Hepatocyte (in vitro differentiated cells): ENCODE measurements around the gene KCTD17. TPM values are rescaled to one million over a fixed set of nuclear protein-coding genes. Genes with fewer than 3 reads are reported as not detected.

Source experiments
- DNase-seq: peaks from one replicate; pipeline ENCODE4 v3.0.0-alpha.2; 2016; ENCODE audit warnings: low spot score
- H2AFZ ChIP-seq: fragments of 200-600 bp; sonication (generic); 2 replicates; pipeline ENCODE4 v1.6.0; 2016; ENCODE audit warnings: antibody characterized with exemption, mild to moderate bottlenecking
- H3K27ac ChIP-seq: fragments of 200-600 bp; sonication (generic); 2 replicates; pipeline ENCODE4 v1.5.1; 2016; ENCODE audit warnings: mild to moderate bottlenecking
- H3K27me3 ChIP-seq: fragments of 200-600 bp; sonication (generic); 2 replicates; pipeline ENCODE4 v1.6.1; 2016
- H3K36me3 ChIP-seq: fragments of 200-600 bp; sonication (generic); replicated peaks from 2 replicates; pipeline ENCODE4 v1.5.1; 2016; ENCODE audit warnings: low read depth; ENCODE audit not compliant: insufficient read depth
- H3K4me1 ChIP-seq: fragments of 200-600 bp; sonication (generic); 2 replicates; pipeline ENCODE4 v1.5.1; 2016; ENCODE audit warnings: mild to moderate bottlenecking, moderate library complexity; ENCODE audit not compliant: insufficient read depth
- H3K4me2 ChIP-seq: fragments of 200-600 bp; sonication (generic); 2 replicates; pipeline ENCODE4 v1.6.0; 2016
- H3K4me3 ChIP-seq: fragments of 200-600 bp; sonication (generic); 2 replicates; pipeline ENCODE4 v1.5.1; 2016; ENCODE audit warnings: mild to moderate bottlenecking
- H3K79me2 ChIP-seq: fragments of 200-600 bp; sonication (generic); 2 replicates; pipeline ENCODE4 v1.6.0; 2017; ENCODE audit warnings: mild to moderate bottlenecking
- H3K9me2 ChIP-seq: fragments of 200-600 bp; sonication (generic); replicated peaks from 2 replicates; pipeline ENCODE4 v1.6.0; 2017; ENCODE audit warnings: mild to moderate bottlenecking; ENCODE audit not compliant: insufficient read depth
- H3K9me3 ChIP-seq: fragments of 200-600 bp; sonication (generic); 2 replicates; pipeline ENCODE4 v1.5.1; 2016; ENCODE audit warnings: low read depth, mild to moderate bottlenecking
- H4K20me1 ChIP-seq: fragments of 200-600 bp; sonication (generic); 2 replicates; pipeline ENCODE4 v1.6.0; 2016; ENCODE audit warnings: mild to moderate bottlenecking; ENCODE audit not compliant: insufficient read depth, poor library complexity, severe bottlenecking
- CTCF ChIP-seq: fragments of 200-600 bp; sonication (generic); IDR thresholded peaks from 2 replicates; pipeline ENCODE4 v1.5.1; 2016; ENCODE audit warnings: antibody characterized with exemption, mild to moderate bottlenecking; ENCODE audit not compliant: poor library complexity
- EZH2 ChIP-seq: fragments of 200-600 bp; sonication (generic); IDR thresholded peaks from 2 replicates; pipeline ENCODE4 v1.6.1; 2016; ENCODE audit warnings: antibody characterized with exemption, mild to moderate bottlenecking, borderline replicate concordance
- EZH2phosphoT487 ChIP-seq: fragments of 200-600 bp; sonication (generic); IDR thresholded peaks from one replicate; pipeline ENCODE4 v1.6.1; 2018; ENCODE audit warnings: antibody characterized with exemption, mild to moderate bottlenecking, low read depth, moderate library complexity; ENCODE audit not compliant: unreplicated experiment, severe bottlenecking
- WGBS: methylation state at CpG from one replicate; pipeline ENCODE4 v1.1.6; 2016; ENCODE audit warnings: low lambda C conversion rate; ENCODE audit errors: missing lambda C conversion rate; 5-methylcytosine and 5-hydroxymethylcytosine counted together
- polyA plus RNA-seq: library from polyadenylated mRNA; unstranded; fragments of >200 nt; fragmentation: Nextera tagmentation; extraction: Ambion mirVana; gene quantifications from 2 replicates; pipeline ENCODE4 v1.2.1, GENCODE V29; 2016
- total RNA-seq: library from RNA; depleted of rRNA; stranded (reverse); fragments of >200 nt; gene quantifications from 2 replicates; pipeline ENCODE4 v1.2.3, GENCODE V29; 2014

KCTD17 gene
- total and polyA plus RNA-seq, 2 experiments from 2014 or later = 15.2 to 25.4 TPM

DNA sequence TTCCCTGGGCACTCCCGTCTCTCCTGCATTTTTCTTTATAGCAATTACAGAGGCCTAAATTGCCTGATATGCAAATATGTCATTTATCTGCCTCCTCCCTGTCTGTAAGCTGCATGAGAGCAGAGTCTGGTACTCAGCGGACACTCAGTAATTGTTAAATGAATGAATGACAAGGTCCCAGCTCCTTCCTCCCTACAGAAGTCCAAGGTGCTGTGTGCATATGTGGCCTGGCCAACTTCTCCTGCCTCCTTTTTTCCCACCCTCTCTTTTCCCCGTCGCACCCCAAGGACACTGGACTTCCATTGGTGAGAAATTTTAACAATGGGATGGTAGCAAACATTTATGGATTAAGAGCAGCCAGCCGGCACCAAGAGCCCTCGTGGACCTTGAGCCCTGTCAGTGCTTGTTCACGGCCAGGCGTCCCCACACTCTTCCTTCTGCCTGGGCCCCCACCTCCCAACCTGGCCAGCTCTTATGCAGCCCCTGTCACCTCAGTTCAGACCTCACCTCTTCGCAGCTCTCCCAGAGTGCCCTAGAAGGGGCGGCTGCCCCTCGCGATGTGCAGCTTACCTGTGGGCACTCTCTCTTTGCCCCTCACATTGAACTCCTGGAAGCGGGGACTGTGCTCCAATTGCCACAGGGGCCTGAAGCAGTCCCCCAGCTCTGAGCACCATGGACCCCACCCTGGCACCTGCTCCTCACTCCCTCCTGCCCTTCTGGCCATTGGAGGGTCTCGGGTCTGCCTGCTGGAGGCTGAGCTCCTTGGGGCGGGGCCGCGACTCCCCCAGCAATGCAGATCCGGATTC is 56.5 kb downstream of the KCTD17 start:
- Histone ChIP-seq H3K27me3 (no peaks in the 10 kb centered on the region), H4K20me1 (no peaks in the 10 kb centered on the region), H2AFZ (no peak overlapping the region), H3K4me3 (no peak overlapping the region), H3K9me2 (no peaks in the 10 kb centered on the region), H3K4me1 (peaks cover 27% of the 10 kb centered on the region), H3K27ac (peak overlapping the region; percentile 73), H3K4me2 (peak overlapping the region; percentile 51), H3K9me3 (no peaks in the 10 kb centered on the region), H3K36me3 (no peaks in the 10 kb centered on the region), H3K79me2 (no peaks in the 10 kb centered on the region)
- 76% methylated on average over 18 of the region's 18 CpGs for WGBS
- peak; percentile 43 for DNase-seq
- TF ChIP-seq EZH2 (no peak), EZH2phosphoT487 (no peak), CTCF (no peak)

GRCh38 chr22:37109242-37109917 is 57.8 kb downstream of the KCTD17 start, which contains the start of gene TMPRSS6:
Gene TMPRSS6, minus strand, starts transcription at chr22:37109713. Its CDS starts 6,296 bp downstream, at chr22:37103417.
- Histone ChIP-seq H3K4me1 (peaks cover 27% of the 10 kb centered on the region), H3K36me3 (no peaks in the 10 kb centered on the region), H2AFZ (no peak within 1 kb of the TSS), H3K4me2 (peak within 1 kb of the TSS; percentile 51), H3K9me3 (no peaks in the 10 kb centered on the region), H3K27me3 (no peaks in the 10 kb centered on the region), H3K27ac (peak within 1 kb of the TSS; percentile 78), H3K4me3 (no peak within 1 kb of the TSS), H3K79me2 (no peaks in the 10 kb centered on the region), H3K9me2 (no peaks in the 10 kb centered on the region), H4K20me1 (no peaks in the 10 kb centered on the region)
- peak; percentile 69 for DNase-seq
- TF ChIP-seq EZH2phosphoT487 (no peak), CTCF (no peak), EZH2 (no peak)
- 63% methylated on average over 13 of the region's 13 CpGs for WGBS

GRCh38 chr22:37111156-37111717 is 59.7 kb downstream of the KCTD17 start:
- H3K27me3 ChIP-seq = no peaks in the 10 kb centered on the region
- no peak overlapping the region for H3K27ac ChIP-seq
- no peaks in the 10 kb centered on the region for H4K20me1 ChIP-seq
- H3K9me2 ChIP-seq = no peaks in the 10 kb centered on the region
- no peak for DNase-seq
- no peak overlapping the region for H2AFZ ChIP-seq
- H3K4me3 ChIP-seq = no peak overlapping the region
- 94% methylated on average over 13 of the region's 13 CpGs for WGBS
- H3K4me1 ChIP-seq = peaks cover 27% of the 10 kb centered on the region
- no peaks in the 10 kb centered on the region for H3K9me3 ChIP-seq
- no peak overlapping the region for H3K4me2 ChIP-seq
- no peaks in the 10 kb centered on the region for H3K79me2 ChIP-seq
- TF ChIP-seq CTCF (no peak), EZH2 (no peak), EZH2phosphoT487 (no peak)
- no peaks in the 10 kb centered on the region for H3K36me3 ChIP-seq
